HG03097 (cell line): ENCODE results near the gene KLRC4.
"Not testable (repeated sequence)": the region's sequence is repeated elsewhere in the genome, so short reads cannot be mapped to it uniquely, and the experiment has no call there.

Experiments used
- ATAC-seq: cut with Tn5 transposase; IDR thresholded peaks from one replicate; pipeline ENCODE4 v1.9.1; 2021; ENCODE audit not compliant: unreplicated experiment, low FRiP score

KLRC4 gene, protein sequence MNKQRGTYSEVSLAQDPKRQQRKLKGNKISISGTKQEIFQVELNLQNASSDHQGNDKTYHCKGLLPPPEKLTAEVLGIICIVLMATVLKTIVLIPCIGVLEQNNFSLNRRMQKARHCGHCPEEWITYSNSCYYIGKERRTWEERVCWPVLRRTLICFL

DNA sequence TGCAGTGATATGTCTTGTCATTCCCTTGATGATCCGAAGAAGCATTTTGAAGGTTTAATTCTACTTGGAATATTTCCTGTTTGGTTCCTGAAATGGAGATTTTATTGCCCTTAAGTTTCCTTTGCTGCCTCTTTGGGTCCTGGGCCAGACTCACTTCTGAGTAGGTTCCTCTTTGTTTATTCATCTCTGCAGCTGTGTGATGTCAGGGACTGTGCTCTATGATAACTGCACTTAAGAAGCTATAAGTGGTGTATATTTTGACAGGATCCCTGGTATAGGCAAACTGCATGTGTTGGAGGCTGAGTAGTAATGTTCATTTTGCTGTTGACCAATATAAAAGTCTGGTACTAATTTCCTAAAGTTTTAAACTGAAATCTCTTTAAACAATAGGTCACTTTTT is at the start of gene KLRC4:
TSS of gene KLRC4 (minus strand) at position 366 of the 400 bp plus-strand sequence. CDS start at position 184, 182 bp downstream.
- no peak for ATAC-seq

DNA sequence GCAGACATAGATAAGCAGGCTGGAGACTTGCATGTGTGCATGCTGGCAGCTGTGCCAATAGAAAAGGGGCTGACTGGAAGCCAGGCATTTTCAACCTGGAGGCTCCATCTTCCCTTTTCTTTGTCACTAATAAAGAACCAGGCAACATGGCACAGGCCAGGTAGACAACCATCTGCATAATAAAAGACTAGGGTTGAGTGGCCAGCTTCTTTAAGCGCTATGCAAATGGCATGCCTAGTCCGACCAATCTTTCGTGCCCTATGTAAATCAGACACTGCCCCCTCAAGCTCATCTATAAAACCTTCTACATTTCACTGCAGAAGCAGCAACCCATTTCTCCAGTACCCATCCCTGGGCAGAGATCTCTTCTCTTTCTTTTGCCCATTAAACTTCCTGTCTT is 48.2 kb upstream of the KLRC4 start:
- no peak for ATAC-seq

DNA sequence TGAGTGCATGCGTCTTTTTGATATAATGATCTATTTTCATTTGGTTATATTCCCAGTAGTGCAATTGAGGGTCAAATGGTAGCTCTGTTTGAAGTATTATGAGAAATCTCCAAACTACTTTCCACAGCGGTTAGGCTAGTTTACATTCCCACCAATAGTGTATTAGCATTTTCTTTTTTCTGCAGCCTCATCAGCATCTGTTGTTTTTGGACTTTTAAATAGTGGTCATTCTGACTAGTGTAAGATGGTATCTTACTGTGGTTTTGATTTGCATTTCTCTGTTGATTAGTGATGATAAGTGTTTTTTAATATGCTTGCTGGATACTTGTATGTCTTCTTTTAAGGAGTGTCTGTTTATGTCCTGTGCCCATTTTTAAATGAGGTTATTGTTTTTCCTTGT is 47.3 kb upstream of the KLRC4 start:
- ATAC-seq, result no peak

DNA sequence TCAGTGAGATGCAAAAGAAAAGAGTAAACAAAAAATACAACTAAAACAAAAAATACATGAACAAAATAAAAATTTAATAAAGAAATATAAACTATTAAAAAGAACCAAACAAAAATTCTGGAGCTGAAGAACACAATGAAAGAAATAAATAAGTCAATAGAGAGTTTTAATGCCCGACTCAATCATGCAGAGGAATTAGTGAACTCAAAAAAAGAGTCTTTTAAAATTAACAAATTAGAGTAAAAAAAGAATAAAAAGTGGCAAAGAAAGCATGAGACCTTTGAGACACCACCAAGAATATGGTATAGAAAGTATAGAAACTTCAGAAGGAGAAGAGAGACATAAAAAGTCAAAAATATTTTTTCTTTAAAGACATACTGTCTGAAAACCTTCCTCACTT is 46.2 kb upstream of the KLRC4 start:
- ATAC-seq, result no peak

DNA sequence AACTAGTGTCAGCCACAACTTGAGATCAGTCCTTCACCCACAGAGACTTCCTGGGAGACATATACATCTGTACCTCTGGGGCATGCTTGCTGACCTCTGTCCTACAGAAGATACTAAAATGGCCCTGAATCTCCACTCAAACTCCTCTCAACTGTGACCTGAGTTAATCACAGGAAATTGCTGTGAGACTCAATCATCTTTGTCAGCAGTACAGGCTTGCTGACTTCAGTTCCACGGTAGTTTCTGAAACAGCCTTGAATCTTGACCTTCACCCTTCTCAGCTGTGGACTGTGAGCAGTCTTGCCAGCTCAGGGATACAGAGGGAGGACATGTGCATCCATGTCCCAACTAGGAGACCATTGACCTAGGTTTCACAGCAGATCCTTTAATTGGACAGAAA is 45.0 kb upstream of the KLRC4 start:
- no peak for ATAC-seq

DNA sequence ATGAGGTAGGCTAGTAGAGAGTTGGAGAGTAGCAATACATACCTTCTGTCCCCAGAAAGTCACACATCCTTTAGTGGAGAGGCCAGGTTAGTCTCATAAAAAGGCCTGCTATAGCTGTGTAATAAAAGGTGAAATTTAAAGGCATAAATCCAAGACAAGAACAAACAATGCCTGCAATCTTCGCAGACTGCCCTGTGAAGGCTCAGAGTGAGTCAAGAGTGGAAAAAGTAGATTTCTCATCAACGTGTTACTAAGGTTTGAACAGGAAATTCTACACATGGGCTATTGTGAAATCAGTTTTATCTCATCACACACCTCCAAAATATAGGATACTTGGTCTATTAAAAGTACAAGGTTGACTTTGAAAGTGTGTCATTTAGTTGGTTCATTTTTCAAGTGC is 43.6 kb upstream of the KLRC4 start, which contains the start of gene KLRC1:
TSS of gene KLRC1 (minus strand) at position 222 of the 400 bp plus-strand sequence. CDS start 2,221 bp downstream, outside the sequence.
- no peak for ATAC-seq

DNA sequence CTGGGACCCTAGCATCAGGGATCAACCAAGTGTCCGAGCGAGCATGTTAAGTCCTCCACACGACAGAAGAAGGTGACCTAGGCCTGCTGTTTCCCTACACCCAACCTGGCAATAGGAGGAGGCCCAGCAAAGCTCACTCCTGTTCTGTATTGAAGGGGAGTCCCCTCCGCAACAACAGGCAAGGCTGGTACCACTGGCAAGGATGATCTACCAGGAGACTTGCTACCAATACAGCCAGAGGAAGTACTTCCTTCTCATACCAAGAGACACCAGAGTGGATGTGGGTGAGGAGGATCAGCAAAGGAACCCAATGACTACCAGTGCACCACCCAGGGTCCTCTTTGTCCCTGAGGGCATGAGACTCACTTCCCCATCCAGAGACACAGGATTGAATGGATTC is 38.7 kb upstream of the KLRC4 start:
- no peak for ATAC-seq

DNA sequence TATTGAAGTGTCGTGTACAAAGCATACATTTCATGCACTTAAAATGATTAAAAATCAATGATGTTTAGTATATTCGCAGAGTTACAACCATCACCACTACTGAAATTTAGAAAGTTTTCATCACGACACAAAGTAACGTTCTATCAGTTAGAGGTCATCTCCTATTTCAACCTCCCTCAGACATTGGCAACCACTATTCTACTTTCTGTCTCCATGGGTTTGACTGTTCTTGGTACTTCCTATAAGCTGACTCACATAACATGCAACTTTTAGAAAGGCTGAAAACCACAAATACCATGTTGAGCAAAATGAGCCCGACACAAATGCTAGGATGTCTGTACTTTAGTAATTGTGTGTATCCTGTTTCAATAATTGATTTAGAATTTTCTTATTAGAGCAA is 36.5 kb upstream of the KLRC4 start:
- not testable (repeated sequence) for ATAC-seq

DNA sequence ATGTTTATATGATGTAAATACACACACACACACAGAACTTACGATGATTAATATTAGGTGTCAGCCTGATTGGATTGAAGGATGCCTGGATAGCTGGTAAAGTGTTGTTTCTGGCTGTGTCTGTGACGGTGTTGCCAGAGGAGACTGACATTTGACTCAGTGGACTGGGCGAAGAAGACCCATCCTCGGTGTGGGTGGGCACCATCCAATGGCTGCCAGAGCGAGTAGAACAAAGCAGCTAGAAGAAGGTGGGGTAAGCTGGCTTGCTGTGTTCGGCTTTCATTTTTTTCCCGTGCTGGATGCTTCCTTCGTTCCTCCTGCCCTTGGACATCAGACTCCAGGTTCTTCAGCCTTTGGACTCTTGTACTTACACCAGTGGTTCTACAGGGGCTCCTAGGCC is 31.6 kb upstream of the KLRC4 start:
- not testable (repeated sequence) for ATAC-seq

DNA sequence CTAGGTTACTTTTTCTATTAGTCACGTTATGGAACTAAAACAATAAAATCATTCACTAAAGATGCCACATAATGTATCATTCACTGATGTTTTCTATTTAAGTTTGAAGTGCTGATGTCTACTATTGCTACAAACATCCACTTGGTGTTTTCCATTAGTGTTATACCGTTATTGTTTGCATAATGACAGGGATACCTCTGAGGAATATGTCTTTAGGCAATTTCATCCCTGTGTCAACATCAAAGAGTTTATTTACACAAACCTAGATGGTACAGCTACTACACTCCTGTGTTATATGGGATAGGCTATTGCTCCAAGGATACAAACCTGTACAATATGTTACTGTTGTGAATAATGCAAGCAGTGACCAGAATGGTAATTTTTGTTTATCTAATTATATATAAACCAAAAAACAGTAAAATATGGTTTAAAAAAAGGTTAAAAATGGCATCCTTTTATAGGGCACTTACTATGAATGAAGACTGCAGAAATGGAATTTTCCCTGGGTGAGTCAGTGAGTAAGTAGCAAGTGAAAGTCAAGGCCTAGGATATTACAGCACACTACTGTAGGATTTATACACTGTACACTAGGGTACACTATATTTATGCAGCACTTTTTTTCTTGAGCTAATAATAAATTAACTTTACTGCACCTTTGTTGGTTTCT is 30.2 kb upstream of the KLRC4 start:
- ATAC-seq, result not testable (repeated sequence)

DNA sequence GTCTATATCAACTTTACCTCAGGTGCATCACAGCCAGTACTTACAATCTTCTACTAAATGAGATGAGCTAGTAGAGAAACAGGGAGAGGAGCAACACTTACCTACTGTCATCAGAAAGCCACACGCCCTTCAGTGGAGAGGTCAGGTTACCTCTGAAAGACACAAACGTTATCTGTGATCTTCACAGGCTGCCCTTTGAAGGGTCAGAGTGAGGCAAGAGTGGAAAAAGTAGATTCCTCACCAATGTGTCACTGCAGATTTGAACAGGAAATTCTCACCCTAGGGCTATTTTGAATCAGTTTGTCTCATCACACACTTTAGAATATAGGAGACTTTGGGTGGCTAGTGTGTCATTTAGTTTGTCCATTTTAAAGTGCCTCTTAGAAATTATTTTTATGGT is 28.0 kb upstream of the KLRC4 start:
- ATAC-seq, result not testable (repeated sequence)

DNA sequence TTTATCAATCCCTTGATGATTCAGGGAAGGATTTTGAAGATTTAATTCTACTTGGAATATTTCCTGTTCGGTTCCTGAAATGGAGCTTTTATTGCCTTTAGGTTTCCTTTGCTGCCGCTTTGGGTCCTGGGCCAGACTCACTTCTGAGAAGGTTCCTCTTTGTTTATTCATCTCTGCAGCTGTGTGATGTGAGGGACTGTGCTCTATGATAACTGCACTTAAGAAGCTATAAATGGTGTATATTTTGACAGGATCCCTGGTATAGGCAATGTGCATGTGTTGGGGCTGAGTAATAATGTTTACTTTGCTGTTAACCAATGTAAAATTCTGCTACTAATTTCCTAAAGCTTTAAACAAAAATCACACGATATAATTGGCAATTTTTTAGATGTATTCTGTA is 26.3 kb upstream of the KLRC4 start, which contains the start of gene KLRC2:
TSS of gene KLRC2 (minus strand) at position 195 of the 400 bp plus-strand sequence. CDS start at position 171, 24 bp downstream.
- not testable (repeated sequence) for ATAC-seq

DNA sequence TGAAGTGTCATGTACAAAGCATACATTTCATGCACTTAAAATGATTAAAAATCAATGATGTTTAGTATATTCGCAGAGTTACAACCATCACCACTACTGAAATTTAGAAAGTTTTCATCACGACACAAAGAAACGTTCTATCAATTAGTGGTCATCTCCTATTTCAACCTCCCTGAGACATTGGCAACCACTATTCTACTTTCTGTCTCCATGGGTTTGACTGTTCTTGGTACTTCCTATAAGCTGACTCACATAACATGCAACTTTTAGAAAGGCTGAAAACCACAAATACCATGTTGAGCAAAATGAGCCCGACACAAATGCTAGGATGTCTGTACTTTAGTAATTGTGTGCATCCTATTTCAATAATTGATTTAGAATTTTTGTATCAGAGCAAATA is 21.1 kb upstream of the KLRC4 start:
- not testable (repeated sequence) for ATAC-seq

DNA sequence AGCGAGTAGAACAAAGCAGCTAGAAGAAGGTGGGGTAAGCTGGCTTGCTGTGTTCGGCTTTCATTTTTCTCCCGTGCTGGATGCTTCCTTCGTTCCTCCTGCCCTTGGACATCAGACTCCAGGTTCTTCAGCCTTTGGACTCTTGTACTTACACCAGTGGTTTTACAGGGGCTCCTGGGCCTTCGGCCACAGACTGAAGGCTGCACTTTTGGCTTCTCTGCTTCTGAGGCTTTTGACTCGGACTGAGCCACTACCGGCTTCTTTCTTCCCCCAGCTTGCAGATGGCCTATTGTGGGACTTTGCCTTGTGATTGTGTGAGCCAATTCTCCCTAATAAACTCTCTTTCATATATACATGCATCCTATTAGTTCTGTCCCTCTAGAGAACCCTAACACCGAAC is 16.4 kb upstream of the KLRC4 start:
- not testable (repeated sequence) for ATAC-seq

DNA sequence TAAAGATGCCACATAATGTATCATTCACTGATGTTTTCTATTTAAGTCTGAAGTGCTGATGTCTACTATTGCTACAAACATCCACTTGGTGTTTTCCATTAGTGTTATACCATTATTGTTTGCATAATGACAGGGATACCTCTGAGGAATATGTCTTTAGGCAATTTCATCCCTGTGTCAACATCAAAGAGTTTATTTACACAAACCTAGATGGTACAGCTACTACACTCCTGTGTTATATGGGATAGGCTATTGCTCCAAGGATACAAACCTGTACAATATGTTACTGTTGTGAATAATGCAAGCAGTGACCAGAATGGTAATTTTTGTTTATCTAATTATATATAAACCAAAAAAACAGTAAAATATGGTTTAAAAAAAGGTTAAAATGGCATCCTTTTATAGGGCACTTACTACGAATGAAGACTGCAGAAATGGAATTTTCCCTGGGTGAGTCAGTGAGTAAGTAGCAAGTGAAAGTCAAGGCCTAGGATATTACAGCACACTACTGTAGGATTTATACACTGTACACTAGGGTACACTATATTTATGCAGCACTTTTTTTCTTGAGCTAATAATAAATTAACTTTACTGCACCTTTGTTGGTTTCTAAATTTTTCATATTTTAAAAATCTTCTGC is 14.8 kb upstream of the KLRC4 start:
- ATAC-seq, result not testable (repeated sequence)

DNA sequence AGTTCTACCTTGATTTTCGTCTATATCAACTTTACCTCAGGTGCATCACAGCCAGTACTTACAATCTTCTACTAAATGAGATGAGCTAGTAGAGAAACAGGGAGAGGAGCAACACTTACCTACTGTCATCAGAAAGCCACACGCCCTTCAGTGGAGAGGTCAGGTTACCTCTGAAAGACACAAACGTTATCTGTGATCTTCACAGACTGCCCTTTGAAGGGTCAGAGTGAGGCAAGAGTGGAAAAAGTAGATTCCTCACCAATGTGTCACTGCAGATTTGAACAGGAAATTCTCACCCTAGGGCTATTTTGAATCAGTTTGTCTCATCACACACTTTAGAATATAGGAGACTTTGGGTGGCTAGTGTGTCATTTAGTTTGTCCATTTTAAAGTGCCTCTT is 12.6 kb upstream of the KLRC4 start:
- not testable (repeated sequence) for ATAC-seq

DNA sequence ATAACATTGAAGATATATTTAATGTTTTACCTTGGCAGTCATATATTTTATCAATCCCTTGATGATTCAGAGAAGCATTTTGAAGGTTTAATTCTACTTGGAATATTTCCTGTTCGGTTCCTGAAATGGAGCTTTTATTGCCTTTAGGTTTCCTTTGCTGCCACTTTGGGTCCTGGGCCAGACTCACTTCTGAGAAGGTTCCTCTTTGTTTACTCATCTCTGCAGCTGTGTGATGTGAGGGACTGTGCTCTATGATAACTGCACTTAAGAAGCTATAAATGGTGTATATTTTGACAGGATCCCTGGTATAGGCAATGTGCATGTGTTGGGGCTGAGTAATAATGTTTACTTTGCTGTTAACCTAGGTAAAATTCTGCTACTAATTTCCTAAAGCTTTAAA is 10.8 kb upstream of the KLRC4 start, which contains the start of gene KLRC3:
TSS of gene KLRC3 (minus strand) at position 262 of the 400 bp plus-strand sequence. CDS start at position 217, 45 bp downstream.
- ATAC-seq, result not testable (repeated sequence)

DNA sequence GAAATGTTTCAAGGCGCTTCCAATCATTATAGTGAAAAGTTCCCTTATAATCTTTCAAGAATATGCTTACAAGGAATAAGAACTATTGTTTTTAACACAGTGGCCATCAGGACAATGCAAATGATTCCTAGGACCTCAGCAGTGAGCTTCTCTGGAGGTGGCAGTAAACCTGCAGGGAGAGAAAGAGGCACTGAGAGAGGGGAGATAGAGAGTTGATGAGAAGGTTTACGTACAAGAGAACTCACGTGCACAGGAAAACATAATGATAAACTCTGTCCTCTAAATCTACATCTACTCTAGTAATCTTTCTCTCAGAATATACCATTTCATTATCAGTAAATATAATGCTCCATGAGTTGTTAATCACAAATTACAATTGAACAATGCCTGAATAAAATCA is 715 bp downstream of the KLRC4 start:
- no peak for ATAC-seq

DNA sequence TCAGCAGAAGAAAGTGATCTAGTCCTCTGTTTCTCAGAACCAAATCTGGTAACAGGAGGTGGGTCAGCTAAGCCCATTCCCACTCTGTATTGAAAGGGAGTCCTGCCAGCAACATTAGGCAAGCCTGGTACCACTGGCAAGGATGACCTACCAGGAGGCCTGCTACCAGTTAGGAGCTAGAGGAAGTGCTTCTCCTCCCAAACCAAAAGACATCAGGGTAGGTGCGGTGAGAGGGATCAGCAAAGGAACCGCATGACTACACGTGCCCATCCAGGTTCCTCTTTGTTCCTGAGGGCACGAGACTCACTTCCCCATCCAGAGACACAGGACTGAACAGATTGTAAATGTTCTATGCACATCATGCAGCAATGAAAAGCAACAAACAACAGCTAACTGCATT is 2.8 kb downstream of the KLRC4 start:
- no peak for ATAC-seq

DNA sequence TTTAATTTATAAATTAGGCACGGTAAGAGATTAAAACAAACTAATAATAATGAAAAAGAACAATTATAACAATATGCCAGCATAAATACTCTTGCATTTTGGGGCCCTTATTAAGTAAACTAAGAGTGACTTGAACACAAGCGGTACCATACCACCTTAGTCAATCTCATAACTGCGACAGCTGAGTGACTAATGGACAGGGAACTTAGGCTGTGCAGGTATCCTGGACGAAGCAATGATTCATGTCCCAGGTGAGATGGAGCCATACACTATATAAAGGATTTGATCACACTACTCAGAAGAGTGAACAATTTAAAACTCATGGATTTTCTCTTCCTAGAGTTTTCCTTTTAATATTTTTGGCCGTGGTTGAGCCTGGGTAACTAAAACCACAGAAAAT is 4.3 kb downstream of the KLRC4 start:
- ATAC-seq, result no peak

DNA sequence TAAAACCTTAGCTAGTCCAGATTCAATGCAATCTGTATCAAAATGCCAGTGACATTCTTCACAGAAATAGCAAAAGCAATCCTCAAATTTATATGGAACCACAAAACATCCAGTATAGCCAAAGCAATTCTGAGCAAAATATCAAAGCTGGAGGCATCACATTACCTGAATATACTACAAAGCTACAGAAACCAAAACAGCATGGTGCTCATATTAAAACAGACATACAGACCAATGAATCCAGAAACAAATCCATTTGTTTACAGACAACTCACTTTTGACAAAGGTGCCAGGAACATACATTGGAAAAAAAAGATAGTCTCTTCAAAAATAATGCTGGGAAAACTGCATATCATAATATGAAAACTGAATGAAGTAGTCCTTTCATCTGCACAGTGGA is 4.8 kb downstream of the KLRC4 start:
- ATAC-seq, result no peak

DNA sequence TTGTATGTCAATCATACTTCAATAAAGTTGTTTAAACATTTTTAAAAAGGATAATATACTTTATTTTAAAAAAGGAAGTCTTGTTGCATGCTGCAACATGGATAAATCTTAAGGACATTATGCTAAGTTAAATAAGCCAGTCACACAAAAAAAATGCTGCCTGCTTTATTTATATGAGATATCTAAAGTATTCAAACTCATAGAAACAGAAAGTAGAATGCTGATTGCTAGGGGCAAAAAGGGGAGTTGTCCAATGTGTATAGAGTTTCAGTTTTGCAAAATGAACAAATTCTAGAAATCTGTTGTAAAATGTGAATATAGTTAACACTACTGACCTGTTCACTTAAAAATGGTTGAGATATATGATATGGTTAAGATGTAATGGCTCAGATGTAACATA is 8.7 kb downstream of the KLRC4 start:
- no peak for ATAC-seq
